IMR-90 (cell line): ENCODE results near the gene GNG7. TPM values are rescaled to one million over a fixed set of nuclear protein-coding genes. Genes with fewer than 3 reads are reported as not detected.

Experiments used
- ATAC-seq: fragments of 200-7000 bp; cut with Tn5 transposase; 2 replicates; pipeline ENCODE4 v1.9.1; 2020; ENCODE audit warnings: low read depth, mild to moderate bottlenecking, moderate library complexity
- BruUV-seq: library from RNA; stranded (reverse); fragments of 400-500 nt; replicated peaks from 2 replicates; lab custom pipeline; 2021; lab: Mats Ljungman, UMichigan
- CTCF ChIA-PET: fragments of 300-600 bp; formaldehyde crosslinking; extraction: SDS; loops from one replicate; lab custom pipeline; 2021; ENCODE audit warnings: antibody characterized with exemption; lab: Yijun Ruan, JAX
- POLR2A ChIA-PET: fragments of 300-600 bp; sonication (Branson Sonifier 250); formaldehyde crosslinking; loops from one replicate; lab custom pipeline; 2022; ENCODE audit warnings: antibody characterized with exemption; ENCODE audit not compliant: unreplicated experiment; lab: Charles Lee
- DNase-seq: peaks from one replicate; pipeline ENCODE4 v3.0.0; 2013
- H2AFZ ChIP-seq: replicated peaks from 2 replicates; pipeline ENCODE3; 2013; ENCODE audit warnings: low read length, mild to moderate bottlenecking; ENCODE audit not compliant: poor library complexity
- H2AK5ac ChIP-seq: 2 replicates; pipeline ENCODE4 v1.6.1; 2013; ENCODE audit warnings: low read depth, low read length, inconsistent platforms
- H2AK9ac ChIP-seq: replicated peaks from 2 replicates; pipeline ENCODE3; 2013; ENCODE audit warnings: mild to moderate bottlenecking, low read depth, low read length, moderate library complexity; ENCODE audit not compliant: poor library complexity
- H2BK120ac ChIP-seq: 2 replicates; pipeline ENCODE4 v1.6.1; 2013; ENCODE audit warnings: low read depth, low read length, inconsistent platforms
- H2BK15ac ChIP-seq: 3 replicates; pipeline ENCODE4 v1.6.1; 2013; ENCODE audit warnings: low read depth, low read length, inconsistent platforms
- H2BK20ac ChIP-seq: 2 replicates; pipeline ENCODE4 v1.6.1; 2013; ENCODE audit warnings: low read depth, mild to moderate bottlenecking, inconsistent platforms, low read length, moderate library complexity
- H2BK5ac ChIP-seq: 2 replicates; pipeline ENCODE4 v1.6.1; 2013; ENCODE audit warnings: mild to moderate bottlenecking, low read depth, low read length, inconsistent platforms; ENCODE audit not compliant: poor library complexity, severe bottlenecking
- H3K14ac ChIP-seq: replicated peaks from 2 replicates; pipeline ENCODE4 v1.6.1; 2013; ENCODE audit warnings: low read depth, low read length, inconsistent platforms
- H3K18ac ChIP-seq: 2 replicates; pipeline ENCODE4 v1.6.1; 2013; ENCODE audit warnings: low read depth, low read length, control low read depth
- H3K23ac ChIP-seq: 2 replicates; pipeline ENCODE4 v1.6.1; 2013; ENCODE audit warnings: low read depth, low read length, inconsistent platforms
- H3K27ac ChIP-seq: 2 replicates; pipeline ENCODE4 v1.5.1; 2013; ENCODE audit warnings: mild to moderate bottlenecking, control low read depth, low read length; ENCODE audit not compliant: insufficient read depth
- H3K27me3 ChIP-seq: 2 replicates; pipeline ENCODE4 v1.6.1; 2013; ENCODE audit warnings: low read length; ENCODE audit not compliant: control insufficient read depth, insufficient read depth
- H3K36me3 ChIP-seq: 2 replicates; pipeline ENCODE4 v1.6.1; 2013; ENCODE audit warnings: low read length, mixed read lengths; ENCODE audit not compliant: control insufficient read depth, insufficient read depth
- H3K4ac ChIP-seq: 2 replicates; pipeline ENCODE4 v1.6.1; 2013; ENCODE audit warnings: low read depth, low read length, inconsistent platforms
- H3K4me1 ChIP-seq: 2 replicates; pipeline ENCODE4 v1.6.1; 2013; ENCODE audit warnings: low read length, mixed read lengths; ENCODE audit not compliant: control insufficient read depth, insufficient read depth
- H3K4me2 ChIP-seq: 2 replicates; pipeline ENCODE4 v1.6.1; 2013; ENCODE audit warnings: low read depth, mild to moderate bottlenecking, control low read depth, low read length, moderate library complexity
- H3K4me3 ChIP-seq: 2 replicates; pipeline ENCODE4 v1.5.1; 2013; ENCODE audit warnings: low read depth, mild to moderate bottlenecking, control low read depth, low read length, moderate library complexity; ENCODE audit not compliant: insufficient read depth
- H3K56ac ChIP-seq: 2 replicates; pipeline ENCODE4 v1.6.1; 2013; ENCODE audit warnings: low read length, inconsistent platforms; ENCODE audit not compliant: insufficient read depth; ENCODE audit errors: extremely low read depth
- H3K79me1 ChIP-seq, 2 experiments: 2 replicates each; pipeline ENCODE4 v1.6.1; 2013; ENCODE audit warnings: low read length in 2 of 2, inconsistent platforms in 1 of 2, low read depth in 1 of 2
- H3K9ac ChIP-seq: 2 replicates; pipeline ENCODE4 v1.6.1; 2013; ENCODE audit warnings: low read depth, low read length, control low read depth
- H3K9me1 ChIP-seq: 2 replicates; pipeline ENCODE4 v1.6.1; 2013; ENCODE audit warnings: low read length, inconsistent platforms; ENCODE audit not compliant: insufficient read depth
- H3K9me3 ChIP-seq: 2 replicates; pipeline ENCODE4 v1.6.1; 2013; ENCODE audit warnings: low read length; ENCODE audit not compliant: control insufficient read depth, insufficient read depth
- H4K20me1 ChIP-seq: 2 replicates; pipeline ENCODE4 v1.6.1; 2013; ENCODE audit warnings: low read length, inconsistent platforms; ENCODE audit not compliant: insufficient read depth
- H4K5ac ChIP-seq: 2 replicates; pipeline ENCODE4 v1.6.1; 2013; ENCODE audit warnings: mild to moderate bottlenecking, low read depth, low read length, control low read depth
- H4K8ac ChIP-seq, 2 experiments: 2 replicates each; pipeline ENCODE4 v1.6.1; 2013; ENCODE audit warnings: low read depth in 2 of 2, low read length in 2 of 2, control low read depth in 1 of 2, inconsistent platforms in 1 of 2
- H4K91ac ChIP-seq: 2 replicates; pipeline ENCODE4 v1.6.1; 2013; ENCODE audit warnings: low read depth, low read length, inconsistent platforms; ENCODE audit not compliant: insufficient read depth
- BHLHE40 ChIP-seq: fragments of 150-350 bp; IDR thresholded peaks from 2 replicates; pipeline ENCODE4 v1.6.1; 2016; ENCODE audit warnings: mild to moderate bottlenecking, low read depth, low read length
- MXI1 ChIP-seq: IDR thresholded peaks from 2 replicates; pipeline ENCODE4 v1.6.1; 2012; ENCODE audit warnings: low read depth, mild to moderate bottlenecking, low read length, moderate library complexity, borderline replicate concordance
- RAD21 ChIP-seq: IDR thresholded peaks from 2 replicates; pipeline ENCODE4 v1.6.1; 2012; ENCODE audit warnings: low read length, improper control_type of control experiment
- WGBS, 2 experiments: methylation state at CpG; one replicate each; pipeline versions ENCODE4 v1.1.5 to v1.1.7; 2013; ENCODE audit warnings: missing lambda C conversion rate in 2 of 2; ENCODE audit not compliant: insufficient read length in 1 of 2; ENCODE audit errors: extremely low coverage in 2 of 2; 5-methylcytosine and 5-hydroxymethylcytosine counted together
- dilution Hi-C: fragments of 300-500 bp; cut with HindIII; formaldehyde crosslinking; loops from one replicate; pipeline ENCODE4 v1.14.3; 2018; ENCODE audit warnings: low sequenced_read_pairs; ENCODE audit not compliant: unreplicated experiment
- in situ Hi-C: fragments of 300-500 bp; cut with MboI; formaldehyde crosslinking; loops from 3 replicates; pipeline ENCODE4 v1.14.3; 2019; ENCODE audit warnings: low sequenced_read_pairs, inconsistent platforms, mixed read lengths
- intact Hi-C: fragments of 100-400 bp; cut with micrococcal nuclease; formaldehyde crosslinking; loops from 2 replicates; pipeline ENCODE4 v1.10.0; 2022
- polyA plus RNA-seq, 3 experiments: library from polyadenylated mRNA; depleted of rRNA; stranded (reverse); fragments of >200 nt; gene quantifications; 2 replicates each; pipeline ENCODE4 v1.2.3, GENCODE V29; 2012; ENCODE audit warnings: low replicate concordance in 1 of 3
- total RNA-seq: library from RNA; depleted of rRNA; stranded (reverse); fragments of >200 nt; gene quantifications from 2 replicates; pipeline ENCODE4 v1.2.3, GENCODE V29; 2012

Gene GNG7
- total and polyA plus RNA-seq, 2 of the 4 experiments (the other 2 are of a cell fraction): under 0.01 to 0.21 TPM

- Histone ChIP-seq H3K23ac (no peak overlapping the region), H3K27ac (no peak overlapping the region), H2AK5ac (no peak overlapping the region), H2BK15ac (no peak overlapping the region), H3K4ac (no peak overlapping the region), H3K18ac (no peak overlapping the region), H3K56ac (no peak overlapping the region), H2BK20ac (no peak overlapping the region), H3K4me1 (no peaks in the 10 kb centered on the region), H3K27me3 (peaks cover 1% of the 10 kb centered on the region; the same call in 1 of the 2 replicates), H2AK9ac (no peak overlapping the region), H3K4me3 (no peak overlapping the region), H4K8ac (no peak overlapping the region), H3K79me1 (no peaks in the 10 kb centered on the region; a peak in 1 of 4 replicates), H2AFZ (no peak overlapping the region), H3K36me3 (peaks cover 22% of the 10 kb centered on the region), H2BK120ac (no peak overlapping the region), H4K5ac (no peak overlapping the region), H3K9me1 (no peaks in the 10 kb centered on the region), H4K91ac (no peak overlapping the region), H3K9me3 (no peaks in the 10 kb centered on the region), H3K9ac (no peak overlapping the region), H2BK5ac (no peak overlapping the region), H3K14ac (no peak overlapping the region), H4K20me1 (no peaks in the 10 kb centered on the region), H3K4me2 (no peak overlapping the region)
- POLR2A ChIA-PET: no interaction called here
- 78% methylated on average over 9 of the region's 17 CpGs; no CpG with 5 or more reads in 1 of the 2 experiments for WGBS, 2 experiments
- intact Hi-C loops (no loop called here), in situ Hi-C loops (no loop called here), dilution Hi-C loops (no loop called here)
- TF ChIP-seq BHLHE40: no peak
- no peak for TF ChIP-seq RAD21
- no peak for TF ChIP-seq MXI1
- CTCF ChIA-PET: interaction anchor here (3.2 kb wide), 1 partner anchor 102 kb away, joined by 28 read pairs; no protein-coding TSS in a partner anchor
- ATAC-seq: no peak
- no peak for DNase-seq
- no TSS peak for BruUV-seq
Measured at GRCh38 chr19:2750808-2751437, 48.4 kb upstream of the GNG7 start.
